Neural cell (in vitro differentiated cells): Measurements from ENCODE around the gene EIF2B4. TPM values are rescaled to one million over a fixed set of nuclear protein-coding genes. Genes with fewer than 3 reads are reported as not detected.

ENCODE experiments used
- H2AFZ ChIP-seq: fragments of 200-600, 300-800 bp; sonication (generic), shearing (Covaris generic); 2 replicates; pipeline ENCODE4 v1.6.0; 2014; ENCODE audit warnings: low read depth, mild to moderate bottlenecking, antibody characterized with exemption, low read length, moderate library complexity
- H3F3A ChIP-seq: fragments of 200-600 bp; shearing (Covaris generic); 2 replicates; pipeline ENCODE4 v1.6.1; 2016; ENCODE audit warnings: mild to moderate bottlenecking, moderate library complexity, mixed read lengths, antibody characterized with exemption, low read length; ENCODE audit not compliant: insufficient read depth, poor library complexity, severe bottlenecking
- H3K27ac ChIP-seq: fragments of 200-600, 300-800 bp; sonication (generic), shearing (Covaris generic); 2 replicates; pipeline ENCODE4 v1.5.1; 2014; ENCODE audit warnings: mild to moderate bottlenecking, low read length, moderate library complexity
- H3K27me3 ChIP-seq: fragments of 300-800, 200-600 bp; sonication (generic), shearing (Covaris generic); 2 replicates; pipeline ENCODE4 v1.6.0; 2014; ENCODE audit warnings: mild to moderate bottlenecking, low read depth, low read length, moderate library complexity; ENCODE audit not compliant: insufficient read depth
- H3K36me3 ChIP-seq: fragments of 300-800, 200-600 bp; sonication (generic), shearing (Covaris generic); 2 replicates; pipeline ENCODE4 v1.5.1; 2014; ENCODE audit warnings: mild to moderate bottlenecking, antibody characterized with exemption, low read length, moderate library complexity; ENCODE audit not compliant: insufficient read depth
- H3K4me2 ChIP-seq: fragments of 300-800, 200-600 bp; sonication (generic), shearing (Covaris generic); 2 replicates; pipeline ENCODE4 v1.6.0; 2014; ENCODE audit warnings: mild to moderate bottlenecking, low read length
- H3K4me3 ChIP-seq: fragments of 300-800, 200-600 bp; sonication (generic), shearing (Covaris generic); 2 replicates; pipeline ENCODE4 v1.5.1; 2014; ENCODE audit warnings: mild to moderate bottlenecking, low read length, moderate library complexity
- H3K79me2 ChIP-seq: fragments of 200-600 bp; shearing (Covaris generic); replicated peaks from 2 replicates; pipeline ENCODE4 v1.6.0; 2014; ENCODE audit warnings: mild to moderate bottlenecking, low read length, moderate library complexity; ENCODE audit not compliant: insufficient read depth
- H3K9ac ChIP-seq: fragments of 300-800, 200-600 bp; sonication (generic), shearing (Covaris generic); 2 replicates; pipeline ENCODE4 v1.6.1; 2016; ENCODE audit warnings: mild to moderate bottlenecking, low read length, mixed read lengths
- H3K9me2 ChIP-seq: fragments of 200-600 bp; shearing (Covaris generic); 2 replicates; pipeline ENCODE4 v1.6.1; 2016; ENCODE audit warnings: mild to moderate bottlenecking, low read length, mixed read lengths; ENCODE audit not compliant: insufficient read depth
- H3K9me3 ChIP-seq: fragments of 200-600, 300-800 bp; sonication (generic), shearing (Covaris generic); 2 replicates; pipeline ENCODE4 v1.6.1; 2016; ENCODE audit warnings: mild to moderate bottlenecking, mixed run types, low read length, moderate library complexity, mixed read lengths
- H4K20me1 ChIP-seq: fragments of 200-600 bp; shearing (Covaris generic); 2 replicates; pipeline ENCODE4 v1.6.1; 2016; ENCODE audit warnings: mild to moderate bottlenecking, mixed run types; ENCODE audit not compliant: insufficient read depth
- EP300 ChIP-seq: fragments of 450-650 bp; conservative IDR thresholded peaks from 2 replicates; pipeline ENCODE4 v1.6.1; 2014; ENCODE audit warnings: antibody characterized with exemption, mild to moderate bottlenecking, moderate library complexity; ENCODE audit not compliant: poor library complexity, severe bottlenecking
- EZH2 ChIP-seq: fragments of 200-600, 300-800 bp; shearing (Covaris generic), sonication (generic); IDR thresholded peaks from 2 replicates; pipeline ENCODE4 v1.6.1; 2014; ENCODE audit warnings: antibody characterized with exemption, low read length, borderline replicate concordance, mild to moderate bottlenecking; ENCODE audit not compliant: insufficient read depth, poor library complexity, severe bottlenecking
- MXI1 ChIP-seq: fragments of 450-650 bp; conservative IDR thresholded peaks from 2 replicates; pipeline ENCODE4 v1.6.1; 2014; ENCODE audit warnings: antibody characterized with exemption, mild to moderate bottlenecking; ENCODE audit not compliant: poor library complexity, severe bottlenecking
- POLR2AphosphoS5 ChIP-seq: IDR thresholded peaks from 2 replicates; pipeline ENCODE4 v1.6.1; 2012
- RAD21 ChIP-seq: fragments of 450-650 bp; conservative IDR thresholded peaks from 2 replicates; pipeline ENCODE4 v1.6.1; 2014; ENCODE audit warnings: antibody characterized with exemption, mild to moderate bottlenecking, moderate library complexity
- REST ChIP-seq: IDR thresholded peaks from 2 replicates; pipeline ENCODE4 v1.6.1; 2012; ENCODE audit warnings: borderline replicate concordance
- SMC3 ChIP-seq: fragments of 450-650 bp; conservative IDR thresholded peaks from 2 replicates; pipeline ENCODE4 v1.6.1; 2014; ENCODE audit warnings: antibody characterized with exemption, mild to moderate bottlenecking, moderate library complexity; ENCODE audit not compliant: poor library complexity
- TAF1 ChIP-seq: IDR thresholded peaks from 2 replicates; pipeline ENCODE4 v1.6.1; 2012; ENCODE audit warnings: low read depth
- polyA plus RNA-seq: library from polyadenylated mRNA; depleted of rRNA; stranded (reverse); fragments of >200 nt; gene quantifications from 2 replicates; pipeline ENCODE4 v1.2.3, GENCODE V29; 2014
- TF ChIP-seq, protein P1 (sequence below): fragments of 450-650 bp; IDR thresholded peaks from 2 replicates; pipeline ENCODE4 v1.5.1; 2014; ENCODE audit warnings: antibody characterized with exemption, mild to moderate bottlenecking, moderate library complexity; ENCODE audit not compliant: poor library complexity, severe bottlenecking

The EIF2B4 gene
- polyA plus RNA-seq, 1 donor from 2014 or later: 43.7 TPM

- no peak overlapping the region for H2AFZ ChIP-seq
- TF ChIP-seq, protein P1, sequence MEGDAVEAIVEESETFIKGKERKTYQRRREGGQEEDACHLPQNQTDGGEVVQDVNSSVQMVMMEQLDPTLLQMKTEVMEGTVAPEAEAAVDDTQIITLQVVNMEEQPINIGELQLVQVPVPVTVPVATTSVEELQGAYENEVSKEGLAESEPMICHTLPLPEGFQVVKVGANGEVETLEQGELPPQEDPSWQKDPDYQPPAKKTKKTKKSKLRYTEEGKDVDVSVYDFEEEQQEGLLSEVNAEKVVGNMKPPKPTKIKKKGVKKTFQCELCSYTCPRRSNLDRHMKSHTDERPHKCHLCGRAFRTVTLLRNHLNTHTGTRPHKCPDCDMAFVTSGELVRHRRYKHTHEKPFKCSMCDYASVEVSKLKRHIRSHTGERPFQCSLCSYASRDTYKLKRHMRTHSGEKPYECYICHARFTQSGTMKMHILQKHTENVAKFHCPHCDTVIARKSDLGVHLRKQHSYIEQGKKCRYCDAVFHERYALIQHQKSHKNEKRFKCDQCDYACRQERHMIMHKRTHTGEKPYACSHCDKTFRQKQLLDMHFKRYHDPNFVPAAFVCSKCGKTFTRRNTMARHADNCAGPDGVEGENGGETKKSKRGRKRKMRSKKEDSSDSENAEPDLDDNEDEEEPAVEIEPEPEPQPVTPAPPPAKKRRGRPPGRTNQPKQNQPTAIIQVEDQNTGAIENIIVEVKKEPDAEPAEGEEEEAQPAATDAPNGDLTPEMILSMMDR: no peak
- TF ChIP-seq REST: no peak
- TF ChIP-seq SMC3: no peak
- H3K4me3 ChIP-seq: no peak overlapping the region
- H4K20me1 ChIP-seq: no peaks in the 10 kb centered on the region
- H3K4me2 ChIP-seq: no peak overlapping the region
- no peaks in the 10 kb centered on the region for H3F3A ChIP-seq
- no peak overlapping the region for H3K9ac ChIP-seq
- H3K9me2 ChIP-seq: no peaks in the 10 kb centered on the region
- no peak overlapping the region for H3K27ac ChIP-seq
- no peaks in the 10 kb centered on the region for H3K27me3 ChIP-seq
- H3K9me3 ChIP-seq: no peaks in the 10 kb centered on the region
- H3K36me3 ChIP-seq: no peaks in the 10 kb centered on the region
- peaks cover 58% of the 10 kb centered on the region for H3K79me2 ChIP-seq
Observed at GRCh38 chr2:27400348-27401135, 30.4 kb upstream of the EIF2B4 start.

DNA sequence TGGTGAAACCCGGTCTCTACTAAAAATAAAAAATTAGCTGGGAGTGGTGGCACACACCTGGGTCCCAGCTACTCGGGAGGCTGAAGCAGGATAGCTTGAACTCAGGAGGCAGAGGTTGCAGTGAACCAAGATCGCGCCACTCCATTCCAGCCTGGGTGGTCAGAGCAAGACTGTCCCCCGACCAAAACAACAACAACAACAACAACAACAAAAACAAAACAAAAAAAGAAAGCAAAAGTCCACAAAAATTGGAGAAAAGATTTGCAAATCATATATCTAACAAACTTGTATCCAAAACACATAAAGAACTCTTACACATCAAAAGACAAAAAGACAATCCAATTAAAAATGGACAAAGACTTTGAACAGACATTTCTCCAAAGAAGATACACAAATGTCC is 28.8 kb upstream of the EIF2B4 start:
- Histone ChIP-seq H3F3A (no peaks in the 10 kb centered on the region), H3K79me2 (peaks cover 51% of the 10 kb centered on the region), H3K27me3 (no peaks in the 10 kb centered on the region), H3K27ac (no peak overlapping the region), H3K9ac (no peak overlapping the region), H3K36me3 (no peaks in the 10 kb centered on the region), H2AFZ (no peak overlapping the region), H4K20me1 (no peaks in the 10 kb centered on the region), H3K4me3 (no peak overlapping the region), H3K9me2 (no peaks in the 10 kb centered on the region), H3K4me2 (no peak overlapping the region), H3K9me3 (no peaks in the 10 kb centered on the region)
- TF ChIP-seq RAD21 (no peak), POLR2AphosphoS5 (no peak)

DNA sequence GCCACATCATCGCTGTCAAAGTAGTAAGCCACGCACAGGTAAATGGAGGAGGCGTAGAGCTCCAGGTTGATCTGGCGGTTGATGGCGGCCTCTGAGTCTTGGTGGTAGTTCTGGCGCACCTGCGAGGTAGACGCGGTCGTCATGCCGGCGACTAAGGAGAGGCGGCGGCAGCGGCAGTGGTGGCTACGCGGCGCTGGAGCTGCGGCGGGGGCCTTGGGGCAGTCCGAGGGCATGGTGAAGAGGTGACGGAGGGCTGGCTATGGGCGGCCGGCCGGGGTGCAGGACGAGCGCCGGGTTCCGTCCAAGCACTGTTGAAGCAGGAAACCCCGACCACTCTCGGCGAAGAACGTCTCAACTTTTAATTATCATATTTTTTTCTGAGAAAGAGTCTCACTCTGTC is 23.1 kb upstream of the EIF2B4 start:
- H3K9me2 ChIP-seq: no peaks in the 10 kb centered on the region
- no peaks in the 10 kb centered on the region for H3K36me3 ChIP-seq
- TF ChIP-seq EP300: no peak
- TF ChIP-seq EZH2: no peak
- TF ChIP-seq REST: no peak
- TF ChIP-seq MXI1: no peak
- no peak for TF ChIP-seq RAD21
- TF ChIP-seq, protein P1: no peak
- TF ChIP-seq TAF1: no peak
- no peak for TF ChIP-seq POLR2AphosphoS5
- no peak for TF ChIP-seq SMC3

More for the DNA sequence above, 23.1 kb upstream of the EIF2B4 start:
- Histone ChIP-seq H3K4me2 (no peak overlapping the region), H3K9me3 (no peaks in the 10 kb centered on the region), H3K27ac (no peak overlapping the region), H4K20me1 (no peaks in the 10 kb centered on the region), H3K79me2 (peaks cover 34% of the 10 kb centered on the region), H3K9ac (no peak overlapping the region), H3F3A (no peaks in the 10 kb centered on the region), H3K27me3 (no peaks in the 10 kb centered on the region), H2AFZ (no peak overlapping the region), H3K4me3 (no peak overlapping the region)
